B cell (primary cell): Measurements from ENCODE around the gene NUDT3. TPM values are rescaled to one million over a fixed set of nuclear protein-coding genes. Genes with fewer than 3 reads are reported as not detected.

ENCODE experiments used
- ATAC-seq: fragments of 200-7000 bp; cut with Tn5 transposase; one replicate; pipeline ENCODE4 v1.10.0; 2021; ENCODE audit warnings: low read depth, mild to moderate bottlenecking, moderate number of reproducible peaks, moderate library complexity
- CTCF ChIA-PET: fragments of 350-600 bp; sonication (Branson Sonifier 250); formaldehyde crosslinking; loops from one replicate; lab custom pipeline; 2021; ENCODE audit warnings: antibody characterized with exemption, inconsistent platforms; lab: Charles Lee
- POLR2A ChIA-PET: fragments of 350-600 bp; sonication (Branson Sonifier 250); formaldehyde crosslinking; loops from one replicate; lab custom pipeline; 2021; ENCODE audit warnings: antibody characterized with exemption; lab: Charles Lee
- DNase-seq: peaks from one replicate; pipeline ENCODE4 v3.0.0; 2013
- H2AFZ ChIP-seq: 2 replicates; pipeline ENCODE4 v1.6.1; 2012; ENCODE audit warnings: mild to moderate bottlenecking, low read depth, low read length; ENCODE audit not compliant: insufficient read depth, poor library complexity, severe bottlenecking
- H3K27ac ChIP-seq, 2 donors: 1 replicate in 1 of 2; 2 replicates in 1 of 2; pipeline ENCODE4 v1.5.1; 2012 to 2013; ENCODE audit warnings: low read length in 2 of 2, mild to moderate bottlenecking in 2 of 2, moderate library complexity in 1 of 2
- H3K27me3 ChIP-seq, 4 experiments: fragments of 200-600 bp in 1 of 4; sonication (generic) in 1 of 4; replicated peaks in 1 of 4; 1 replicate in 2 of 4; 2 replicates in 2 of 4; pipeline versions ENCODE4 v1.6.1 to v1.7.0; 2013 to 2016; ENCODE audit warnings: low read length in 3 of 4, mild to moderate bottlenecking in 2 of 4, mixed read lengths in 1 of 4, moderate library complexity in 1 of 4; ENCODE audit not compliant: insufficient read depth in 4 of 4, control insufficient read depth in 3 of 4; ENCODE audit errors: control extremely low read depth in 1 of 4
- H3K36me3 ChIP-seq, 2 experiments: replicated peaks in 1 of 2; 1 replicate in 1 of 2; 2 replicates in 1 of 2; pipeline versions ENCODE4 v1.6.1 to v1.7.1; 2013; ENCODE audit warnings: low read length in 1 of 2; ENCODE audit not compliant: insufficient read depth in 2 of 2, control insufficient read depth in 1 of 2; ENCODE audit errors: control extremely low read depth in 1 of 2, extremely low read depth in 1 of 2
- H3K4me1 ChIP-seq, 2 donors: fragments of 200-600 bp in 1 of 2; sonication (generic) in 1 of 2; 1 replicate in 1 of 2; 2 replicates in 1 of 2; pipeline versions ENCODE4 v1.5.1 to v1.6.1; 2013 to 2017; ENCODE audit warnings: low read length in 2 of 2; ENCODE audit not compliant: control insufficient read depth in 2 of 2, insufficient read depth in 2 of 2
- H3K4me2 ChIP-seq: replicated peaks from 2 replicates; pipeline ENCODE3; 2012; ENCODE audit warnings: mild to moderate bottlenecking, low read depth, low read length; ENCODE audit not compliant: poor library complexity, severe bottlenecking
- H3K4me3 ChIP-seq, 5 experiments: fragments of 200-600 bp in 1 of 5; sonication (generic) in 1 of 5; 1 replicate in 3 of 5; 2 replicates in 2 of 5; pipeline versions ENCODE4 v1.5.1 to v1.7.0; 2011 to 2016; ENCODE audit warnings: low read length in 4 of 5, mild to moderate bottlenecking in 4 of 5, low read depth in 2 of 5, control low read depth in 1 of 5, moderate library complexity in 1 of 5; ENCODE audit not compliant: insufficient read depth in 1 of 5; ENCODE audit errors: control extremely low read depth in 1 of 5, extremely low read depth in 1 of 5
- H3K79me2 ChIP-seq: fragments of 200-600 bp; sonication (generic); one replicate; pipeline ENCODE4 v1.6.0; 2016; ENCODE audit warnings: low read length; ENCODE audit not compliant: control insufficient read depth, insufficient read depth
- H3K9ac ChIP-seq: fragments of 200-600 bp; sonication (generic); 2 replicates; pipeline ENCODE4 v1.6.1; 2017; ENCODE audit warnings: mild to moderate bottlenecking, low read length, moderate library complexity
- H3K9me3 ChIP-seq, 3 donors: one replicate each; pipeline versions ENCODE4 v1.6.1 to v1.7.1; 2013; ENCODE audit warnings: low read length in 2 of 3; ENCODE audit not compliant: control insufficient read depth in 2 of 3, insufficient read depth in 1 of 3; ENCODE audit errors: control extremely low read depth in 1 of 3
- H4K20me1 ChIP-seq: 2 replicates; pipeline ENCODE4 v1.6.0; 2012; ENCODE audit warnings: mild to moderate bottlenecking, low read length; ENCODE audit not compliant: insufficient read depth, control insufficient read depth, poor library complexity, severe bottlenecking
- H3K27ac Mint-ChIP-seq: one replicate; pipeline ENCODE4 v1.8.0; 2021; ENCODE audit warnings: mixed read lengths
- H3K27me3 Mint-ChIP-seq: one replicate; pipeline ENCODE4 v1.8.0; 2021; ENCODE audit warnings: mixed read lengths
- H3K4me1 Mint-ChIP-seq: one replicate; pipeline ENCODE4 v1.8.0; 2021; ENCODE audit warnings: mixed read lengths
- H3K4me3 Mint-ChIP-seq: one replicate; pipeline ENCODE4 v1.8.0; 2021; ENCODE audit warnings: mixed read lengths
- H3K9me3 Mint-ChIP-seq: one replicate; pipeline ENCODE4 v1.8.0; 2022; ENCODE audit warnings: mixed read lengths; ENCODE audit not compliant: insufficient read depth
- EZH2 ChIP-seq: IDR thresholded peaks from 2 replicates; pipeline ENCODE4 v1.6.1; 2012; ENCODE audit warnings: borderline replicate concordance, low read depth, mild to moderate bottlenecking, moderate library complexity, low read length; ENCODE audit not compliant: insufficient read depth, poor library complexity, severe bottlenecking
- WGBS: methylation state at CpG from one replicate; pipeline ENCODE4 v1.1.5; 2013; ENCODE audit warnings: missing lambda C conversion rate; ENCODE audit not compliant: insufficient coverage; 5-methylcytosine and 5-hydroxymethylcytosine counted together
- intact Hi-C: fragments of 100-400 bp; cut with micrococcal nuclease; formaldehyde crosslinking; loops from one replicate; pipeline ENCODE4 v1.10.0; 2022
- polyA plus RNA-seq: library from polyadenylated mRNA; depleted of rRNA; stranded (reverse); fragments of >200 nt; gene quantifications from 2 replicates; pipeline ENCODE4 v1.2.3, GENCODE V29; 2012
- total RNA-seq, 2 donors: library from RNA; stranded (reverse); fragments of 120-200 nt in 1 of 2; gene quantifications; 1 replicate in 1 of 2; 2 replicates in 1 of 2; pipeline versions ENCODE4 v1.2.3 to v1.2.4, GENCODE V29; 2013 to 2022
- TF ChIP-seq, protein P1 (sequence below): fragments of 200-600 bp; IDR thresholded peaks from one replicate; pipeline ENCODE4 v1.8.0; 2022; ENCODE audit warnings: antibody characterized with exemption, mild to moderate bottlenecking

The NUDT3 gene
- total and polyA plus RNA-seq, 2 donors (not counting 1 experiment from before 2014, with no cell fraction given): 18.2 to 37.4 TPM

DNA sequence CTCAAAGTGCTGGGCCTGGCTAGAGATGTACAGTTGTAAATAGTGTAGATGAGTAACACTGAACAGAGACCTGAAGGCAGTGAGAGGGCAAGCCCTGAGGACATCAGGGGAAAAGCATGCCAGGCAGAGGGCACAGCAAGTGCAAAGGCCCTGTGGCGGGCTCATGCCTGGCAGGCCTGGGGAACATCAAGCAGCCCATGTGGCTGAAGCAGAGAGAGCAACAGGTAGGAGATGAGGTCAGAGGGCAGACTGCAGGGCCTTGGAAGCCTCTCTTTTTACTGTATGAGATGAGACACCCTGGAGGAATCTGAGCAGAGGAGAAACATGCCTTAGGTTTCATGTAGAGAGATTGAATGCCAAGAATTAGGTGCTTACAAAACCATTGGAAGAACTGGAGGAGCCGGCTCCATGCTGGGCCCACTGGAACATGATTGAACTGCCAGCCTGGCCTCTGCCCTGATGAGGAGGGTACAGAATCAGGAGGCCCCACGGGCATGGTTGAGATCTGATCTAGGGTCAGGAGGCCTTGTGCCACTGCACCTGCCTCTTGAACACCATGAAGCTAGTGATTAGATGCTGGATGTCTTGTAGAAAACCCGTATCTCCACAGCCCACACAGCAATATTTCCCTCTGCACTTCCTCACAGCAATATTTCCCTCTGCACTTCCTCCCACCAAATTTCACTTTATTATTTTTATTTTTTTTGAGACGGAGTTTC, 161.7 kb downstream of the NUDT3 start:
- Histone ChIP-seq H3K9ac (no peak overlapping the region), H3K27ac (no peak overlapping the region), H3K79me2 (no peaks in the 10 kb centered on the region), H3K27me3 (no peaks in the 10 kb centered on the region), H3K36me3 (no peaks in the 10 kb centered on the region), H3K9me3 (peaks cover 0 to 2% (median 0%) of the 10 kb centered on the region in 3 donors), H2AFZ (no peak overlapping the region), H3K4me2 (no peak overlapping the region), H3K4me1 (peaks cover 20 to 23% of the 10 kb centered on the region in 2 donors), H4K20me1 (no peaks in the 10 kb centered on the region), H3K4me3 (no peak overlapping the region)
- no peak for TF ChIP-seq EZH2
- TF ChIP-seq, protein P1, sequence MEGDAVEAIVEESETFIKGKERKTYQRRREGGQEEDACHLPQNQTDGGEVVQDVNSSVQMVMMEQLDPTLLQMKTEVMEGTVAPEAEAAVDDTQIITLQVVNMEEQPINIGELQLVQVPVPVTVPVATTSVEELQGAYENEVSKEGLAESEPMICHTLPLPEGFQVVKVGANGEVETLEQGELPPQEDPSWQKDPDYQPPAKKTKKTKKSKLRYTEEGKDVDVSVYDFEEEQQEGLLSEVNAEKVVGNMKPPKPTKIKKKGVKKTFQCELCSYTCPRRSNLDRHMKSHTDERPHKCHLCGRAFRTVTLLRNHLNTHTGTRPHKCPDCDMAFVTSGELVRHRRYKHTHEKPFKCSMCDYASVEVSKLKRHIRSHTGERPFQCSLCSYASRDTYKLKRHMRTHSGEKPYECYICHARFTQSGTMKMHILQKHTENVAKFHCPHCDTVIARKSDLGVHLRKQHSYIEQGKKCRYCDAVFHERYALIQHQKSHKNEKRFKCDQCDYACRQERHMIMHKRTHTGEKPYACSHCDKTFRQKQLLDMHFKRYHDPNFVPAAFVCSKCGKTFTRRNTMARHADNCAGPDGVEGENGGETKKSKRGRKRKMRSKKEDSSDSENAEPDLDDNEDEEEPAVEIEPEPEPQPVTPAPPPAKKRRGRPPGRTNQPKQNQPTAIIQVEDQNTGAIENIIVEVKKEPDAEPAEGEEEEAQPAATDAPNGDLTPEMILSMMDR: no peak
- intact Hi-C loops: loop anchor here (10.0 kb wide), 2 partner anchors 464 to 654 kb away; partner anchors contain the start of genes ANKS1A, ILRUN and TAF11
- H3K9me3 Mint-ChIP-seq: no peaks in the 10 kb centered on the region
- 80% methylated on average over 2 of the region's 5 CpGs for WGBS
- ChIA-PET POLR2A (interaction anchor here (0.6 kb wide), 1 partner anchor 31 kb away, joined by 3 read pairs; no protein-coding TSS in a partner anchor), CTCF (interaction anchor here (0.6 to 1.0 kb wide), 2 partner anchors 184 to 638 kb away, joined by 3 read pairs; no protein-coding TSS in a partner anchor)
- no peaks in the 10 kb centered on the region for H3K27me3 Mint-ChIP-seq
- no peak overlapping the region for H3K4me3 Mint-ChIP-seq
- DNase-seq (no peak), ATAC-seq (no peak)
- no peak overlapping the region for H3K27ac Mint-ChIP-seq
- H3K4me1 Mint-ChIP-seq: peaks cover 27% of the 10 kb centered on the region

DNA sequence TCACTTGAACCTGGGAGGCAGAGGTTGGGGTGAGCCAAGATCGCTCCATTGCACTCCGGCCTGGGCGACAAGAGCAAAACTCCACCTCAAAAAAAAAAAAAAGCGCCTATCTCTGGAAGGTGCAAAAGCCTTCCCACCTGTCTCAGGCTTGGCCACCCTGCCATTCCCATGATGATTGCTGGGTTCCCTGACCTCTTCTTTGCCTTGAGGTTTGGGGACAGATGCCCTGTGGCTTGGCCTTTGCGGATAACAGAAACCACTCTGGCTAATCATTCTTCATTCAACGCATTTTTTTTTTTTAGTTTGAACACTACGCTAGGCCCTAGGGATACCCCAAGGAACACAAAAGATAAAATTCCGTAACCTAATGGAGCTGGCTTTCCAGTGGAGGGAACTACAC, 162.6 kb downstream of the NUDT3 start:
- Histone ChIP-seq H3K27ac (no peak overlapping the region), H3K9ac (no peak overlapping the region), H3K36me3 (no peaks in the 10 kb centered on the region), H3K4me2 (no peak overlapping the region), H3K27me3 (no peaks in the 10 kb centered on the region), H3K4me1 (peaks cover 20 to 22% of the 10 kb centered on the region in 2 donors), H3K9me3 (peaks cover 0 to 2% (median 0%) of the 10 kb centered on the region in 3 donors), H4K20me1 (no peaks in the 10 kb centered on the region), H3K79me2 (no peaks in the 10 kb centered on the region), H2AFZ (no peak overlapping the region), H3K4me3 (no peak overlapping the region)
- WGBS: 98% methylated on average over 5 of the region's 8 CpGs
- Mint-ChIP-seq H3K27ac (no peak overlapping the region), H3K4me1 (peaks cover 31% of the 10 kb centered on the region), H3K9me3 (no peaks in the 10 kb centered on the region), H3K4me3 (no peak overlapping the region), H3K27me3 (no peaks in the 10 kb centered on the region)
- CTCF ChIA-PET: interaction anchor here (1.0 kb wide), 1 partner anchor 185 kb away, joined by 3 read pairs; no protein-coding TSS in a partner anchor
- no peak for ATAC-seq
- TF ChIP-seq, protein P1: no peak
- TF ChIP-seq EZH2: no peak
- no peak for DNase-seq
- POLR2A ChIA-PET: interaction anchor here (0.6 kb wide), 1 partner anchor 30 kb away, joined by 3 read pairs; no protein-coding TSS in a partner anchor
- intact Hi-C loops: loop anchor here (10.0 kb wide), 2 partner anchors 465 to 655 kb away; partner anchors contain the start of genes ANKS1A, ILRUN and TAF11
